Muscle of leg (tissue), 11 donors: Measurements from ENCODE around the gene HOXB2. TPM values are rescaled to one million over a fixed set of nuclear protein-coding genes. Genes with fewer than 3 reads are reported as not detected.
"Not testable (repeated sequence)": the region's sequence is repeated elsewhere in the genome, so short reads cannot be mapped to it uniquely, and the experiment has no call there.

Experiments
- DNase-seq: peaks from one replicate; pipeline ENCODE4 v3.0.0; 2013
- H3K27ac ChIP-seq: one replicate; pipeline ENCODE4 v1.5.1; 2013; ENCODE audit warnings: mild to moderate bottlenecking, low read length, control low read depth
- H3K27me3 ChIP-seq: one replicate; pipeline ENCODE4 v1.6.1; 2013; ENCODE audit warnings: low read length; ENCODE audit not compliant: control insufficient read depth, insufficient read depth
- H3K36me3 ChIP-seq: one replicate; pipeline ENCODE4 v1.6.1; 2013; ENCODE audit warnings: low read length; ENCODE audit not compliant: control insufficient read depth, insufficient read depth
- H3K4me1 ChIP-seq: one replicate; pipeline ENCODE4 v1.6.1; 2013; ENCODE audit warnings: low read length; ENCODE audit not compliant: control insufficient read depth, insufficient read depth
- H3K4me3 ChIP-seq: one replicate; pipeline ENCODE4 v1.5.1; 2013; ENCODE audit warnings: low read length, control low read depth
- H3K9me3 ChIP-seq: replicated peaks from 2 replicates; pipeline ENCODE4 v1.6.1; 2013; ENCODE audit warnings: low read depth, low read length; ENCODE audit not compliant: control insufficient read depth
- WGBS: methylation state at CpG from one replicate; pipeline ENCODE4 v1.1.5; 2013; ENCODE audit warnings: missing lambda C conversion rate; ENCODE audit not compliant: insufficient coverage; 5-methylcytosine and 5-hydroxymethylcytosine counted together
- polyA plus RNA-seq, 8 donors: library from polyadenylated mRNA; unstranded; fragments of 120-200 nt; gene quantifications; one replicate each; pipeline versions ENCODE4 v1.2.1 to v1.2.3, GENCODE V29; 2013; ENCODE audit warnings: inconsistent platforms in 1 of 8, low replicate concordance in 1 of 8; ENCODE audit not compliant: insufficient read length in 8 of 8, insufficient read depth in 1 of 8
- total RNA-seq: library from RNA; stranded (reverse); fragments of 120-200 nt; gene quantifications from one replicate; pipeline ENCODE4 v1.2.4, GENCODE V29; 2013

Gene HOXB2
- total and polyA plus RNA-seq, 9 donors = 2.7 to 14.2 (median 10.0) TPM

- Histone ChIP-seq H3K4me3 (no peak overlapping the region), H3K27ac (no peak overlapping the region), H3K9me3 (no peaks in the 10 kb centered on the region), H3K4me1 (no peaks in the 10 kb centered on the region), H3K27me3 (peaks cover 32% of the 10 kb centered on the region), H3K36me3 (no peaks in the 10 kb centered on the region)
- 100% methylated on average over 1 of the region's 2 CpGs for WGBS
- DNase-seq = no peak
Measured at GRCh38 chr17:48514477-48514876, 30.4 kb downstream of the HOXB2 start.

- WGBS = no CpG with 5 or more reads among the region's 6 CpGs
Measured at GRCh38 chr17:48513666-48514455, 31.0 kb downstream of the HOXB2 start.

GRCh38 chr17:48513097-48513496, 31.8 kb downstream of the HOXB2 start:
- WGBS = 40% methylated on average over 1 of the region's 7 CpGs
- DNase-seq = no peak
- Histone ChIP-seq H3K9me3 (no peaks in the 10 kb centered on the region), H3K36me3 (no peaks in the 10 kb centered on the region), H3K4me3 (no peak overlapping the region), H3K27me3 (peaks cover 34% of the 10 kb centered on the region), H3K27ac (no peak overlapping the region), H3K4me1 (no peaks in the 10 kb centered on the region)

More at GRCh38 chr17:48513666-48514455, 31.0 kb downstream of the HOXB2 start:
- Histone ChIP-seq H3K4me1 (no peaks in the 10 kb centered on the region), H3K36me3 (no peaks in the 10 kb centered on the region), H3K9me3 (no peaks in the 10 kb centered on the region), H3K27ac (no peak overlapping the region), H3K27me3 (peaks cover 32% of the 10 kb centered on the region), H3K4me3 (no peak overlapping the region)
- DNase-seq = no peak

- no peak for DNase-seq
- no peaks in the 10 kb centered on the region for H3K4me1 ChIP-seq
- WGBS = no CpG with 5 or more reads among the region's 7 CpGs
- no peak overlapping the region for H3K27ac ChIP-seq
- H3K9me3 ChIP-seq = no peaks in the 10 kb centered on the region
- peaks cover 29% of the 10 kb centered on the region for H3K27me3 ChIP-seq
- H3K4me3 ChIP-seq = no peak overlapping the region
- H3K36me3 ChIP-seq = no peaks in the 10 kb centered on the region
Measured at GRCh38 chr17:48510761-48511604, 33.9 kb downstream of the HOXB2 start.

GRCh38 chr17:48510381-48510760, 34.5 kb downstream of the HOXB2 start:
- H3K36me3 ChIP-seq = no peaks in the 10 kb centered on the region
- no peak overlapping the region for H3K4me3 ChIP-seq
- H3K9me3 ChIP-seq = no peaks in the 10 kb centered on the region
- H3K27ac ChIP-seq = no peak overlapping the region
- peaks cover 26% of the 10 kb centered on the region for H3K27me3 ChIP-seq
- DNase-seq = no peak
- no CpG with 5 or more reads among the region's 2 CpGs for WGBS
- no peaks in the 10 kb centered on the region for H3K4me1 ChIP-seq

- DNase-seq, H3K36me3 ChIP-seq: not testable (repeated sequence)
- peaks cover 25% of the 10 kb centered on the region for H3K27me3 ChIP-seq
Measured at GRCh38 chr17:48509708-48510107, 35.2 kb downstream of the HOXB2 start.

GRCh38 chr17:48506246-48506645, 38.7 kb downstream of the HOXB2 start:
- Histone ChIP-seq H3K27me3 (peaks cover 26% of the 10 kb centered on the region), H3K9me3 (no peaks in the 10 kb centered on the region), H3K4me1 (no peaks in the 10 kb centered on the region), H3K36me3 (no peaks in the 10 kb centered on the region), H3K4me3 (no peak overlapping the region), H3K27ac (no peak overlapping the region)
- DNase-seq = no peak
- 34% methylated on average over 4 of the region's 5 CpGs for WGBS

More at GRCh38 chr17:48509708-48510107, 35.2 kb downstream of the HOXB2 start:
- no CpG with 5 or more reads among the region's 7 CpGs for WGBS
- not testable (repeated sequence) for H3K27ac ChIP-seq, H3K4me3 ChIP-seq, H3K9me3 ChIP-seq, H3K4me1 ChIP-seq

- H3K27me3 ChIP-seq = peaks cover 30% of the 10 kb centered on the region
Measured at GRCh38 chr17:48505788-48506187, 39.1 kb downstream of the HOXB2 start.

GRCh38 chr17:48504953-48505352, 40.0 kb downstream of the HOXB2 start:
- Histone ChIP-seq H3K27ac (no peak overlapping the region), H3K27me3 (peaks cover 33% of the 10 kb centered on the region), H3K36me3 (no peaks in the 10 kb centered on the region), H3K9me3 (no peaks in the 10 kb centered on the region), H3K4me3 (no peak overlapping the region), H3K4me1 (no peaks in the 10 kb centered on the region)
- DNase-seq = no peak
- WGBS = no CpG with 5 or more reads among the region's 2 CpGs

More at GRCh38 chr17:48505788-48506187, 39.1 kb downstream of the HOXB2 start:
- no peak for DNase-seq
- H3K9me3 ChIP-seq = no peaks in the 10 kb centered on the region
- no peak overlapping the region for H3K27ac ChIP-seq
- no peaks in the 10 kb centered on the region for H3K4me1 ChIP-seq
- no CpG with 5 or more reads among the region's 1 CpG for WGBS
- H3K36me3 ChIP-seq = no peaks in the 10 kb centered on the region
- no peak overlapping the region for H3K4me3 ChIP-seq

GRCh38 chr17:48503747-48504146, 41.2 kb downstream of the HOXB2 start:
- DNase-seq = no peak

More at GRCh38 chr17:48503747-48504146, 41.2 kb downstream of the HOXB2 start:
- 59% methylated on average over 3 of the region's 5 CpGs for WGBS
- peaks cover 31% of the 10 kb centered on the region for H3K27me3 ChIP-seq
- no peak overlapping the region for H3K27ac ChIP-seq
- no peaks in the 10 kb centered on the region for H3K36me3 ChIP-seq
- H3K4me3 ChIP-seq = no peak overlapping the region
- no peaks in the 10 kb centered on the region for H3K4me1 ChIP-seq
- H3K9me3 ChIP-seq = no peaks in the 10 kb centered on the region
